M059J (cell line): Measurements from ENCODE around the gene ZNF239. TPM values are rescaled to one million over a fixed set of nuclear protein-coding genes. Genes with fewer than 3 reads are reported as not detected.
"Not testable (repeated sequence)": the region's sequence is repeated elsewhere in the genome, so short reads cannot be mapped to it uniquely, and the experiment has no call there.

ENCODE experiments used
- DNase-seq: peaks from one replicate; pipeline ENCODE4 v3.0.0-alpha.2; 2012; ENCODE audit warnings: low read depth
- total RNA-seq: library from RNA; depleted of rRNA; stranded (reverse); fragments of >200 nt; shearing (Covaris generic); gene quantifications from 2 replicates; pipeline ENCODE4 v1.2.3, GENCODE V29; 2014; rRNA removed

ZNF239 gene
- total RNA-seq, 1 experiment from 2014 or later: 5.2 TPM

DNA sequence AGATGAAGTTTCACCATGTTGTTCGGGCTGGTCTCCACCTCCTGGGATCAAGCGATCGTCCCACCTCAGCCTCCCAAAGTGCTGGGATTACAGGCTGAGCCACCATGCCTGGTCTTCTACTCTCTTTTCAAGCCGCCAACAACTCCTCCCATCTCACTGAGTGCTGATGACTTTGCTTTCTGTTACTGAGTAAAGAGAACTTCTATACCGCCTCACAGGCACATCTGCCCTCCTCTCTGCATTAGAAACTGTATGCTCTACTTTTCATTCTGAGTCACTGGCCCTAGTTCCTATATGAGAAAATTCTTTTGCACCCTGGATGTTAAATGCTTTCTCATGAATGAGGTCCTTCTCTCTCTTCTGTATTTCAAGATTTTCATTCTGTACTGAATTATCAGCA lies 2.2 kb upstream of the ZNF239 start:
- no peak for DNase-seq

- DNase-seq: no peak
Measured at GRCh38 chr10:43576062-43576461, 1.6 kb upstream of the ZNF239 start.

GRCh38 chr10:43574906-43575305 lies 490 bp upstream of the ZNF239 start:
- no peak for DNase-seq

DNA sequence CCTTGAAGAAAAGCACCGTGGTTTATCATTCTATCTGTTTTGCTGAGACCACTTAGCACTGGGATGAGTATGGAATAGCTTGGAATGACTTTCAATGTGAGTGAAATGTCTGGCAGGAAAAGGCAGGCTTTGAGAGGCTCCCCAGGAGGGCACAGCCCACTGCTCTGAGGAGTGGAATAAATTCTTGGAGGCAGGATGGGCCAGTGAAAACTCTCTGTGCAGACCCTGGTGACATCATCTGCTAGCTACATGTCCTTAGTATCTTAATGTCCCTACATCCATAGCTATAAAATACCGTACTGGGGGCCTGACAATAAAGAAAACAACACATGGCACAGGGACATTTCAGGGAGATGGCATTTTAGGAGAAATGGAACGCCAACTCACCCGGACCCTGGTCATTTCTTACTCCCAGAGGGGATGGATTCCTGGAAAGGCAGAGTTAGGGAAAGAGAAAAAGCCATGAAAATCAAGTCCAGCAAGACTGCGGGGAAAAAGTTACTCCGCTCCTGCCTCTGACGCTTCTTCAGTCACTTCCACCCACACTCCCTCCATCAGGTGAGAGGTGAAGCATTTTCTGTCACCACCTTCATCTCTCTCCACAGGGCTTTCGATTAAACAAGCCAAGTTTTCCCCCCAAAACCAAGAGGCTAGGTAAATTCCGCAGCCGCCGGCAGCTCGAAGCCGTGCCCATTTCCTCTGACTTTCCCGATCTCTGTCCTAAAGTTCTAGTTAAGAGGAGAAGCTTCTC lies 991 bp downstream of the ZNF239 start:
- DNase-seq: no peak

- DNase-seq: no peak
Measured at GRCh38 chr10:43570971-43571370, 3.4 kb downstream of the ZNF239 start.

DNA sequence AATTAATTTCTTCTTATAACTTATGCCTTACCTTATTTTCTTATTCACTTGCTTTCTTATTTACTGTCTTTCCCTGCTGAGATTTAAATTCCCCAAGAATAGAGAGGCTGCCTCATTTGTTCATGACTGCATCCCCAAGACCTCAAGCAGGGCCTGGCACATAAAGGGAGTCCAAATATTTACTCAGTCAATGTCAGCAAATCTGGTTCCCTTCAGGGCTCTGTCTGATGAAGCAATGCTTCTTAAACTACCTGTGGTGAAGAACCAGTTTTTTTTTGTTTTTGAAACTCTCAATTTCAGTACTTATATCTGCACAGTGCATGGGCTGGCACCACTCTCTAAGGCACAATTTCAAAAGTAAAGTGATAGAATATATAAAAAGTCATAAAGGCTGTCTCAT lies 4.7 kb downstream of the ZNF239 start:
- DNase-seq: no peak

- DNase-seq: no peak
Measured at GRCh38 chr10:43557214-43557613, 17.2 kb downstream of the ZNF239 start.

- DNase-seq: not testable (repeated sequence)
Measured at GRCh38 chr10:43543746-43544145, 30.7 kb downstream of the ZNF239 start.

DNA sequence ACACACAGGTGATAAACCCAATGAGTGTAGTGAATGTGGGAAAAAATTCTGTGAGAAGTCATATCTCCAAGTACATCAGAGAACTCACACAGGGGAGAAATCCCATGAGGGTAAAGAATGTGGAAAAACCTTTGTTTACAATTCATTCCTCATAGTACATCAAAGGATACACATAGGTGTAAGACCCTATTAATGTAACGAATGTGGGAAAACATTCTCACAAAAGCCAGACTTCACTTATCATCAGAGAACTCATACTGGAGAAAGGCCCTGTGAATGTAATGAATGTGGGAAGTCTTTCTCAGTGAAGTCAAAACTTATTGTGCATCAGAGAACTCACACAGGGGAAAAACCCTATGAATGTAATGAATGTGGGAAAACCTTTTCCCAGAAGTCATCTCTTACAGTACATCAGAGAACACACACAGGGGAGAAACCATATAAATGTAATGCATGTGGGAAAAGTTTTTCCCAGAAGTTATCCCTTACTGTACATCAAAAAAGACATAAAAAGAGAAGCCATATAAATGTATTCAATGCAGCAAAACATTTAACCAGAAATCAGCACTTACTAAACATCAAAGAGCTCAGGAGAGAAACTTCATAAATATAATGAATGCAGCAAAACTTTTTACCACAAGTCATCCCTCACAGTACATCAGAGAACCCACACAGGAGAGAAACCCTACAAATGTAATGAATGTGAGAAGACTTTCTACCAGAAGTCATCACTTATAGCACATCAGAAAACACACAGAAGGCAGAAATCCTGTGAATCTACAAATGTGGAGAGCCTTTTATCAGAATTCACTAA lies 49.8 kb downstream of the ZNF239 start:
- DNase-seq: no peak

Other genes with a start within 250 kb of the ZNF239 start
- not detected in 2 replicates for gene FXYD4, start 203.0 kb downstream of the ZNF239 start, total RNA-seq
- 129 and 179 TPM in 2 replicates for gene HNRNPF, start 165.4 kb downstream of the ZNF239 start, total RNA-seq
- gene ZNF487, start 137.5 kb downstream of the ZNF239 start, total RNA-seq: 1.0 and 2.6 TPM in 2 replicates
- 3.7 and 4.0 TPM in 2 replicates for gene ZNF485, start 31.8 kb upstream of the ZNF239 start, total RNA-seq
- gene ZNF32, start 74.3 kb upstream of the ZNF239 start, total RNA-seq: 34.2 and 37.0 TPM in 2 replicates